Dorsolateral prefrontal cortex (tissue), 118 donors: ENCODE data around the gene TEX28. TPM values are rescaled to one million over a fixed set of nuclear protein-coding genes. Genes with fewer than 3 reads are reported as not detected.

Experiments used
- total RNA-seq, 120 experiments: library from RNA; stranded (reverse); gene quantifications; one replicate each; pipeline versions ENCODE4 v1.2.3 to v1.2.4, GENCODE V29; 2022

TEX28 gene
- total RNA-seq, 120 experiments from 2014 or later, result not detected

Other genes starting within 250 kb of the TEX28 start
- 100 to 1,000 TPM in 13 of 120 experiments, 10 to 100 TPM in 107; 75.9 to 123 (median 90.3) TPM for gene MECP2, start 197.4 kb downstream of the TEX28 start, total RNA-seq
- not detected for gene OPN1LW, start 150.9 kb downstream of the TEX28 start, total RNA-seq
- gene OPN1MW, start 112.5 kb downstream of the TEX28 start, total RNA-seq, result not detected
- not detected for gene OPN1MW2, start 75.4 kb downstream of the TEX28 start, total RNA-seq
- gene OPN1MW3, start 37.5 kb downstream of the TEX28 start, total RNA-seq, result not detected
- gene TKTL1, start 671 bp upstream of the TEX28 start, total RNA-seq, result 1 to 10 TPM in 19 of 120 experiments, under 1 TPM in 34, not detected in 67; 0.17 to 5.9 (median 0.76) TPM
- gene FLNA, start 79.5 kb upstream of the TEX28 start, total RNA-seq, result 100 to 1,000 TPM in 68 of 120 experiments, 10 to 100 TPM in 52; 48.9 to 557 (median 107) TPM
- 10 to 100 TPM; 21.9 to 72.7 (median 41.5) TPM for gene EMD, start 84.2 kb upstream of the TEX28 start, total RNA-seq
- 1,000 to 10,000 TPM in 1 of 120 experiments, 100 to 1,000 TPM in 119; 412 to 1,036 (median 652) TPM for gene RPL10, start 103.3 kb upstream of the TEX28 start, total RNA-seq
- gene DNASE1L1, start 114.1 kb upstream of the TEX28 start, total RNA-seq, result 10 to 100 TPM in 118 of 120 experiments, 1 to 10 TPM in 2; 8.0 to 29.0 (median 17.4) TPM
- 100 to 1,000 TPM in 4 of 120 experiments, 10 to 100 TPM in 116; 35.6 to 127 (median 62.3) TPM for gene TAFAZZIN, start 116.4 kb upstream of the TEX28 start, total RNA-seq
- gene ATP6AP1, start 133.6 kb upstream of the TEX28 start, total RNA-seq, result 100 to 1,000 TPM in 117 of 120 experiments, 10 to 100 TPM in 3; 73.9 to 221 (median 169) TPM
- gene GDI1, start 142.0 kb upstream of the TEX28 start, total RNA-seq, result 100 to 1,000 TPM; 314 to 772 (median 582) TPM
- 100 to 1,000 TPM in 1 of 120 experiments, 10 to 100 TPM in 119; 42.6 to 104 (median 62.4) TPM for gene FAM50A, start 149.0 kb upstream of the TEX28 start, total RNA-seq
- gene PLXNA3, start 163.2 kb upstream of the TEX28 start, total RNA-seq, result 10 to 100 TPM; 23.8 to 78.3 (median 46.0) TPM
- 10 to 100 TPM; 21.6 to 55.2 (median 36.1) TPM for gene LAGE3, start 184.2 kb upstream of the TEX28 start, total RNA-seq
- 10 to 100 TPM; 30.3 to 72.2 (median 51.7) TPM for gene UBL4A, start 191.5 kb upstream of the TEX28 start, total RNA-seq
- gene SLC10A3, start 195.5 kb upstream of the TEX28 start, total RNA-seq, result 10 to 100 TPM in 12 of 120 experiments, 1 to 10 TPM in 108; 5.3 to 12.1 (median 8.2) TPM
- gene FAM3A, start 221.1 kb upstream of the TEX28 start, total RNA-seq, result 10 to 100 TPM; 33.9 to 82.8 (median 51.1) TPM